ENCODE data around the gene ZNF625.
"Not testable (repeated sequence)": the region's sequence is repeated elsewhere in the genome, so short reads cannot be mapped to it uniquely, and the experiment has no call there.

ZNF625 gene

GRCh38 chr19:12111943-12112637, 44.4 kb downstream of the ZNF625 start:
- no peak overlapping the region for H2AFZ ChIP-seq (ENCODE audit: low read length)
- no peak overlapping the region for H3K27ac ChIP-seq (ENCODE audit: low read depth, low read length, poor library complexity, severe bottlenecking)
- TF ChIP-seq CTCF (IDR thresholded peaks at IDR 0.05; ENCODE audit: low read length) (no peak), EZH2 (IDR thresholded peaks at IDR 0.05; ENCODE audit: borderline replicate concordance, low read length) (no peak)
- peaks cover 14% of the 10 kb centered on the region for H3K9me3 ChIP-seq (ENCODE audit: low read length)
- H3K4me1 ChIP-seq (ENCODE audit: insufficient read depth, low read length, severe bottlenecking), result no peaks in the 10 kb centered on the region
- no peak overlapping the region for H3K4me2 ChIP-seq (ENCODE audit: low read length)
- H3K27me3 ChIP-seq (ENCODE audit: insufficient read depth, low read length), result no peaks in the 10 kb centered on the region
- no peaks in the 10 kb centered on the region; the same call in 1 of the 2 replicates for H3K36me3 ChIP-seq (ENCODE audit: insufficient read depth, low read length)
- H3K9ac ChIP-seq (ENCODE audit: low read length), result no peak overlapping the region
- H3K4me3 ChIP-seq (ENCODE audit: low read depth, low read length, poor library complexity, severe bottlenecking), result no peak overlapping the region
- H3K9me2 ChIP-seq (ENCODE audit: low read depth, low read length), result no peaks in the 10 kb centered on the region
- H3F3A ChIP-seq (ENCODE audit: insufficient read depth, low read length), result no peaks in the 10 kb centered on the region
- no peaks in the 10 kb centered on the region for H4K20me1 ChIP-seq (ENCODE audit: insufficient read depth, low read length)
- no peaks in the 10 kb centered on the region for H3K79me2 ChIP-seq (ENCODE audit: insufficient read depth, low read length)

- Histone ChIP-seq H3K4me3 (ENCODE audit: low read depth, low read length, poor library complexity, severe bottlenecking) (no peak overlapping the region), H3K79me2 (ENCODE audit: insufficient read depth, low read length) (no peaks in the 10 kb centered on the region), H3K9me2 (ENCODE audit: low read depth, low read length) (no peaks in the 10 kb centered on the region), H3K9ac (ENCODE audit: low read length) (no peak overlapping the region), H4K20me1 (ENCODE audit: insufficient read depth, low read length) (no peaks in the 10 kb centered on the region), H3F3A (ENCODE audit: insufficient read depth, low read length) (no peaks in the 10 kb centered on the region), H3K9me3 (ENCODE audit: low read length) (peaks cover 14% of the 10 kb centered on the region), H3K27ac (ENCODE audit: low read depth, low read length, poor library complexity, severe bottlenecking) (no peak overlapping the region), H2AFZ (ENCODE audit: low read length) (no peak overlapping the region), H3K4me1 (ENCODE audit: insufficient read depth, low read length, severe bottlenecking) (no peaks in the 10 kb centered on the region), H3K27me3 (ENCODE audit: insufficient read depth, low read length) (no peaks in the 10 kb centered on the region), H3K4me2 (ENCODE audit: low read length) (no peak overlapping the region), H3K36me3 (ENCODE audit: insufficient read depth, low read length) (no peaks in the 10 kb centered on the region; the same call in 1 of the 2 replicates)
- TF ChIP-seq CTCF (IDR thresholded peaks at IDR 0.05; ENCODE audit: low read length) (no peak), EZH2 (IDR thresholded peaks at IDR 0.05; ENCODE audit: borderline replicate concordance, low read length) (no peak)
These were observed 45.4 kb downstream of the ZNF625 start for GRCh38 chr19:12111176-12111575.

GRCh38 chr19:12103909-12104308, 52.6 kb downstream of the ZNF625 start:
- not testable (repeated sequence) for H3K9ac ChIP-seq (ENCODE audit: low read length); H3K27ac ChIP-seq (ENCODE audit: low read depth, low read length, poor library complexity, severe bottlenecking); H3K4me1 ChIP-seq (ENCODE audit: insufficient read depth, low read length, severe bottlenecking); H3K9me3 ChIP-seq (ENCODE audit: low read length); H2AFZ ChIP-seq (ENCODE audit: low read length); H3K4me3 ChIP-seq (ENCODE audit: low read depth, low read length, poor library complexity, severe bottlenecking); H3K27me3 ChIP-seq (ENCODE audit: insufficient read depth, low read length); H3K9me2 ChIP-seq (ENCODE audit: low read depth, low read length); H3K4me2 ChIP-seq (ENCODE audit: low read length); H3F3A ChIP-seq (ENCODE audit: insufficient read depth, low read length); H3K36me3 ChIP-seq (ENCODE audit: insufficient read depth, low read length); H4K20me1 ChIP-seq (ENCODE audit: insufficient read depth, low read length); H3K79me2 ChIP-seq (ENCODE audit: insufficient read depth, low read length)

DNA sequence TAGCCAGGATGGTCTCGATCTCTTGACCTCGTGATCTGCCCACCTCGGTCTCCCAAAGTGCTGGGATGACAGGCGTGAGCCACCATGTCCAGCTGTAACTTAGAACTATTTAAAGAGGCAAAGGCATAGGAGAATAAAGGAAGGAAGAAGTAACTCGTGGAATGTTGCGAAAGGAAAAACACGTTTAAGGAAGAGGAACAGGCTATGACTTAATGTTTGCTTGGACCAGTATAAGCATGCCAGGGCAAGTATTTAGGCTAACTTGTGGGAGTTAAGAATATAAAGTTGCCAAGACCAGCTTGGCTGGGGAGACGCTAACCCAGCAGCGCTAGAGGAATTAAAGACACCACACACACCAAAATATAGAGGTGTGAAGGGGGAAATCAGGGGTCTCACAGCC, 58.5 kb downstream of the ZNF625 start:
- H2AFZ ChIP-seq (ENCODE audit: low read length), result no peak overlapping the region
- no peaks in the 10 kb centered on the region for H4K20me1 ChIP-seq (ENCODE audit: insufficient read depth, low read length)
- H3K4me2 ChIP-seq (ENCODE audit: low read length), result no peak overlapping the region
- no peaks in the 10 kb centered on the region for H3K27me3 ChIP-seq (ENCODE audit: insufficient read depth, low read length)
- H3K79me2 ChIP-seq (ENCODE audit: insufficient read depth, low read length), result no peaks in the 10 kb centered on the region
- no peak overlapping the region for H3K27ac ChIP-seq (ENCODE audit: low read depth, low read length, poor library complexity, severe bottlenecking)
- H3K4me3 ChIP-seq (ENCODE audit: low read depth, low read length, poor library complexity, severe bottlenecking), result no peak overlapping the region
- H3K9ac ChIP-seq (ENCODE audit: low read length), result no peak overlapping the region
- no peaks in the 10 kb centered on the region for H3K9me2 ChIP-seq (ENCODE audit: low read depth, low read length)
- no peaks in the 10 kb centered on the region for H3K9me3 ChIP-seq (ENCODE audit: low read length)
- TF ChIP-seq CTCF (IDR thresholded peaks at IDR 0.05; ENCODE audit: low read length) (no peak), EZH2 (IDR thresholded peaks at IDR 0.05; ENCODE audit: borderline replicate concordance, low read length) (no peak)
- H3F3A ChIP-seq (ENCODE audit: insufficient read depth, low read length), result no peaks in the 10 kb centered on the region
- no peaks in the 10 kb centered on the region for H3K36me3 ChIP-seq (ENCODE audit: insufficient read depth, low read length)
- H3K4me1 ChIP-seq (ENCODE audit: insufficient read depth, low read length, severe bottlenecking), result no peaks in the 10 kb centered on the region
